H9 (cell line): ENCODE measurements around the gene KCNH1. TPM values are rescaled to one million over a fixed set of nuclear protein-coding genes. Genes with fewer than 3 reads are reported as not detected.

Source experiments
- DNase-seq: peaks from one replicate; pipeline ENCODE4 v3.0.0-alpha.2; 2017
- H2AFZ ChIP-seq: one replicate; pipeline ENCODE4 v1.6.1; 2013; ENCODE audit warnings: mild to moderate bottlenecking, low read length, control low read depth, moderate library complexity
- H2AK5ac ChIP-seq: 2 replicates; pipeline ENCODE4 v1.6.1; 2013; ENCODE audit warnings: low read length, control low read depth, mixed read lengths; ENCODE audit not compliant: insufficient read length
- H2BK120ac ChIP-seq: one replicate; pipeline ENCODE4 v1.6.1; 2013; ENCODE audit warnings: low read depth, mild to moderate bottlenecking, low read length, control low read depth, inconsistent platforms; ENCODE audit not compliant: poor library complexity, severe bottlenecking
- H2BK12ac ChIP-seq: 2 replicates; pipeline ENCODE4 v1.6.1; 2013; ENCODE audit warnings: low read length, control low read depth, mixed read lengths, low read depth; ENCODE audit not compliant: insufficient read length
- H2BK15ac ChIP-seq: 2 replicates; pipeline ENCODE4 v1.6.1; 2013; ENCODE audit warnings: low read depth, low read length, control low read depth
- H2BK20ac ChIP-seq: one replicate; pipeline ENCODE4 v1.6.1; 2013; ENCODE audit warnings: low read depth, mild to moderate bottlenecking, low read length, control low read depth, inconsistent platforms; ENCODE audit not compliant: poor library complexity, severe bottlenecking
- H2BK5ac ChIP-seq: 2 replicates; pipeline ENCODE4 v1.6.1; 2013; ENCODE audit warnings: low read length, control low read depth, mixed read lengths; ENCODE audit not compliant: insufficient read length
- H3K14ac ChIP-seq: 2 replicates; pipeline ENCODE4 v1.6.1; 2013; ENCODE audit warnings: low read length, control low read depth; ENCODE audit not compliant: insufficient read depth
- H3K18ac ChIP-seq: 2 replicates; pipeline ENCODE4 v1.6.1; 2013; ENCODE audit warnings: low read depth, mild to moderate bottlenecking, mixed read lengths, low read length, control low read depth; ENCODE audit not compliant: insufficient read length
- H3K23ac ChIP-seq: 2 replicates; pipeline ENCODE4 v1.6.1; 2013; ENCODE audit warnings: low read length, control low read depth, mixed read lengths, low read depth; ENCODE audit not compliant: insufficient read length
- H3K23me2 ChIP-seq: 2 replicates; pipeline ENCODE4 v1.6.1; 2013; ENCODE audit warnings: low read depth, mild to moderate bottlenecking, mixed read lengths, low read length, control low read depth; ENCODE audit not compliant: insufficient read length, poor library complexity, severe bottlenecking
- H3K27ac ChIP-seq: 2 replicates; pipeline ENCODE4 v1.5.1; 2013; ENCODE audit warnings: low read length, control low read depth, mixed read lengths, low read depth; ENCODE audit not compliant: insufficient read length
- H3K27me3 ChIP-seq: 2 replicates; pipeline ENCODE4 v1.6.1; 2013; ENCODE audit warnings: low read length, control low read depth, inconsistent platforms; ENCODE audit not compliant: insufficient read depth
- H3K4ac ChIP-seq: 2 replicates; pipeline ENCODE4 v1.6.1; 2013; ENCODE audit warnings: low read depth, mild to moderate bottlenecking, control low read depth, inconsistent platforms, low read length, moderate library complexity
- H3K4me1 ChIP-seq: 2 replicates; pipeline ENCODE4 v1.6.1; 2013; ENCODE audit warnings: low read length, control low read depth, inconsistent platforms; ENCODE audit not compliant: insufficient read depth
- H3K4me2 ChIP-seq: 2 replicates; pipeline ENCODE4 v1.6.1; 2013; ENCODE audit warnings: low read length, control low read depth, mixed read lengths; ENCODE audit not compliant: insufficient read length, insufficient read depth
- H3K56ac ChIP-seq: 2 replicates; pipeline ENCODE4 v1.6.1; 2013; ENCODE audit warnings: low read depth, mild to moderate bottlenecking, mixed read lengths, low read length, control low read depth; ENCODE audit not compliant: insufficient read length
- H3K79me1 ChIP-seq: 2 replicates; pipeline ENCODE4 v1.6.1; 2013; ENCODE audit warnings: low read depth, mild to moderate bottlenecking, moderate library complexity, low read length, control low read depth, inconsistent platforms; ENCODE audit not compliant: insufficient read depth, poor library complexity, severe bottlenecking
- H3K79me2 ChIP-seq: 2 replicates; pipeline ENCODE4 v1.6.1; 2013; ENCODE audit warnings: low read length, control low read depth, inconsistent platforms; ENCODE audit not compliant: insufficient read depth
- H3K9ac ChIP-seq: 2 replicates; pipeline ENCODE4 v1.6.1; 2013; ENCODE audit warnings: low read length, control low read depth, mixed read lengths; ENCODE audit not compliant: insufficient read length; ENCODE audit errors: extremely low read depth
- H3K9me3 ChIP-seq: one replicate; pipeline ENCODE4 v1.6.1; 2013; ENCODE audit warnings: low read depth, low read length, inconsistent platforms; ENCODE audit not compliant: control insufficient read depth
- H3T11ph ChIP-seq: one replicate; pipeline ENCODE4 v1.6.1; 2013; ENCODE audit warnings: mild to moderate bottlenecking, low read length, control low read depth, inconsistent platforms
- H4K20me1 ChIP-seq: one replicate; pipeline ENCODE4 v1.6.1; 2013; ENCODE audit not compliant: control insufficient read depth, insufficient read length, insufficient read depth
- H4K5ac ChIP-seq: 2 replicates; pipeline ENCODE4 v1.6.1; 2013; ENCODE audit warnings: low read depth, mild to moderate bottlenecking, mixed read lengths, low read length, control low read depth; ENCODE audit not compliant: insufficient read length
- H4K8ac ChIP-seq: replicated peaks from 2 replicates; pipeline ENCODE4 v1.6.1; 2013; ENCODE audit warnings: low read length, control low read depth, mixed read lengths, low read depth; ENCODE audit not compliant: insufficient read length
- H4K91ac ChIP-seq: 2 replicates; pipeline ENCODE4 v1.6.1; 2013; ENCODE audit warnings: low read depth, mild to moderate bottlenecking, moderate library complexity, mixed read lengths, low read length, control low read depth; ENCODE audit not compliant: insufficient read length
- H3K27ac Mint-ChIP-seq, 3 experiments: 2 replicates in 2 of 3; 3 replicates in 1 of 3; pipeline ENCODE4 v1.8.0; 2020 to 2021; ENCODE audit warnings: mixed read lengths in 3 of 3, mild to moderate bottlenecking in 1 of 3, moderate library complexity in 1 of 3
- H3K27me3 Mint-ChIP-seq: 2 replicates; pipeline ENCODE4 v1.8.0; 2021; ENCODE audit warnings: low read depth, mild to moderate bottlenecking, moderate library complexity, mixed read lengths
- H3K36me3 Mint-ChIP-seq, 3 experiments: 2 replicates in 2 of 3; 3 replicates in 1 of 3; pipeline ENCODE4 v1.8.0; 2020 to 2021; ENCODE audit warnings: low read depth in 3 of 3, mixed read lengths in 3 of 3; ENCODE audit not compliant: insufficient read depth in 1 of 3
- H3K4me1 Mint-ChIP-seq, 2 experiments: 2 replicates each; pipeline ENCODE4 v1.8.0; 2020; ENCODE audit warnings: mixed read lengths in 2 of 2
- H3K4me3 Mint-ChIP-seq, 2 experiments: 2 replicates in 1 of 2; 3 replicates in 1 of 2; pipeline ENCODE4 v1.8.0; 2020 to 2021; ENCODE audit warnings: mild to moderate bottlenecking in 2 of 2, mixed read lengths in 2 of 2, moderate library complexity in 1 of 2
- H3K9me3 Mint-ChIP-seq, 2 experiments: 2 replicates in 1 of 2; 3 replicates in 1 of 2; pipeline ENCODE4 v1.8.0; 2020; ENCODE audit warnings: mild to moderate bottlenecking in 2 of 2, mixed read lengths in 2 of 2, moderate library complexity in 1 of 2
- CTCF ChIP-seq: fragments of 200-600 bp; sonication (generic); conservative IDR thresholded peaks from 3 replicates; pipeline ENCODE4 v1.8.0; 2021; ENCODE audit warnings: antibody characterized with exemption, mild to moderate bottlenecking
- WGBS: extraction: QIAGEN DNeasy Blood & Tissue Kit; methylation state at CpG from one replicate; pipeline ENCODE4 v1.1.7; 2013; ENCODE audit warnings: missing lambda C conversion rate, low lambda C conversion rate, mixed read lengths; ENCODE audit not compliant: insufficient read length; ENCODE audit errors: extremely low coverage; 5-methylcytosine and 5-hydroxymethylcytosine counted together
- total RNA-seq: library from RNA; stranded (reverse); gene quantifications from 2 replicates; pipeline ENCODE4 v1.2.1, GENCODE V29; 2021

The KCNH1 gene
- total RNA-seq, 1 experiment from 2014 or later, result 0.11 TPM

GRCh38 chr1:210647406-210648333 lies 486.3 kb downstream of the KCNH1 start:
- Histone ChIP-seq H2BK20ac (no peak overlapping the region), H4K91ac (no peak overlapping the region), H4K8ac (no peak overlapping the region), H3K23me2 (no peaks in the 10 kb centered on the region), H3K79me2 (no peaks in the 10 kb centered on the region), H3K56ac (no peak overlapping the region), H2AK5ac (no peak overlapping the region), H3K4me2 (no peak overlapping the region), H3K14ac (no peak overlapping the region), H3K23ac (no peak overlapping the region), H2BK5ac (no peak overlapping the region), H4K5ac (no peak overlapping the region), H2BK15ac (no peak overlapping the region), H3K18ac (no peak overlapping the region), H3K4me1 (no peaks in the 10 kb centered on the region), H3K4ac (no peak overlapping the region), H3T11ph (no peak overlapping the region), H2AFZ (no peak overlapping the region), H3K9me3 (no peaks in the 10 kb centered on the region), H4K20me1 (no peaks in the 10 kb centered on the region), H2BK12ac (no peak overlapping the region), H3K9ac (no peak overlapping the region), H3K27ac (no peak overlapping the region), H3K79me1 (no peaks in the 10 kb centered on the region), H3K27me3 (no peaks in the 10 kb centered on the region), H2BK120ac (no peak overlapping the region)
- Mint-ChIP-seq H3K4me1 (peaks cover 12 to 17% of the 10 kb centered on the region in 2 experiments), H3K36me3 (no peaks in the 10 kb centered on the region), H3K27ac (no peak overlapping the region), H3K9me3 (no peaks in the 10 kb centered on the region), H3K4me3 (no peak overlapping the region), H3K27me3 (no peaks in the 10 kb centered on the region)
- no CpG with 5 or more reads among the region's 6 CpGs for WGBS
- DNase-seq, result no peak
- TF ChIP-seq CTCF, result no peak
